ENCODE results near the gene ZNF768.

The ZNF768 gene

DNA sequence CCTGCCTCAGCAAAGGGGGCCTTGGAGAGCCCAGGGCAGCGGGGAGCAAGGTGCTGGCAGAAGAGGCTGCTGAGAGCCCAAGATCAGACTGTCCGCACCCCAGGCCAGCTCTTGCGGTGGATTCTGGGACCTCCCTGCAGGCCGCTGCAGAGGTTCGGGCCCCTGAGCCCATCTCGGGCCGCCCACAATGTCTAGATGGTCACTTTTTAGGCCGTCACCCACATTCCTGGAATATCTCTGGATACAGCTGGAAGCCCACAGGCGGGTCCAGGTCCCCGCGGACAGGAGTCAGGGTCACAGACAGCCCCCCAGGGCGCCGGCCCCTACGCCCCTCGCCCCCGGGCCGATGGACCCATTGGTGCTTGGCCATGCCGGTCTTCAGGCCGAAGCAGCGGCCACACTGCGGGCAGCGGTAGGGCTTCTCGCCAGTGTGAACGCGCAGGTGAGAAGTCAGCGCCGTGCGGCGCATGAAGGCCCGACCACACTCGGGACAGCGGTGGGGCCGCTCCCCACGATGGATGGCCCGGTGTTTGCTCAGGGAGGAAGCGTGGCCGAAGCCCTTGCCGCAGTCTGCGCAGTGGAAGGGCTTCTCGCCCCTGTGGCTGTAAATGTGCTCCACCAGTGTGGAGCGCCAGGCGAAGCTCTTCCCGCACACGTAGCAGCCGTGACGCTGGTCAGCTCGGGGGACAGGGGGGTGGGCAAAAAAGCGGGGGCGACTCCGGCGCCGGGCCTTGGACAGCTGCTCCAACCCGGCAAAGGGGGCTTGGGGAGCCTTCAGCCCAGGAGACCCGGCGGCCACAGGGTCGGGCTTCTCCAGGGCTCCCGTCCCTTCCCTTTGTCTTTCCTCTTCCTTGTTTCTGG, 6.1 kb upstream of the ZNF768 start:
- H3K27ac ChIP-seq: no peak overlapping the region
- no peak for DNase-seq (ENCODE audit: low read depth, low spot score)
- no peaks in the 10 kb centered on the region for H3K9me3 ChIP-seq (ENCODE audit: low read depth, low read length)
- TF ChIP-seq POLR2AphosphoS5 (IDR thresholded peaks at IDR 0.05; ENCODE audit: borderline replicate concordance, low read depth, low read length) (no peak), FOXP2 (optimal IDR thresholded peaks at IDR 0.05; ENCODE audit: control extremely low read depth, extremely low read length, insufficient read depth) (no peak), EZH2 (IDR thresholded peaks at IDR 0.05) (no peak)
- H3K9ac ChIP-seq (ENCODE audit: insufficient read length): no peak overlapping the region
- peaks cover 6% of the 10 kb centered on the region; the same call in 1 of the 2 replicates for H3K36me3 ChIP-seq (ENCODE audit: insufficient read depth, low read length)
- H3K4me3 ChIP-seq: no peak overlapping the region

DNA sequence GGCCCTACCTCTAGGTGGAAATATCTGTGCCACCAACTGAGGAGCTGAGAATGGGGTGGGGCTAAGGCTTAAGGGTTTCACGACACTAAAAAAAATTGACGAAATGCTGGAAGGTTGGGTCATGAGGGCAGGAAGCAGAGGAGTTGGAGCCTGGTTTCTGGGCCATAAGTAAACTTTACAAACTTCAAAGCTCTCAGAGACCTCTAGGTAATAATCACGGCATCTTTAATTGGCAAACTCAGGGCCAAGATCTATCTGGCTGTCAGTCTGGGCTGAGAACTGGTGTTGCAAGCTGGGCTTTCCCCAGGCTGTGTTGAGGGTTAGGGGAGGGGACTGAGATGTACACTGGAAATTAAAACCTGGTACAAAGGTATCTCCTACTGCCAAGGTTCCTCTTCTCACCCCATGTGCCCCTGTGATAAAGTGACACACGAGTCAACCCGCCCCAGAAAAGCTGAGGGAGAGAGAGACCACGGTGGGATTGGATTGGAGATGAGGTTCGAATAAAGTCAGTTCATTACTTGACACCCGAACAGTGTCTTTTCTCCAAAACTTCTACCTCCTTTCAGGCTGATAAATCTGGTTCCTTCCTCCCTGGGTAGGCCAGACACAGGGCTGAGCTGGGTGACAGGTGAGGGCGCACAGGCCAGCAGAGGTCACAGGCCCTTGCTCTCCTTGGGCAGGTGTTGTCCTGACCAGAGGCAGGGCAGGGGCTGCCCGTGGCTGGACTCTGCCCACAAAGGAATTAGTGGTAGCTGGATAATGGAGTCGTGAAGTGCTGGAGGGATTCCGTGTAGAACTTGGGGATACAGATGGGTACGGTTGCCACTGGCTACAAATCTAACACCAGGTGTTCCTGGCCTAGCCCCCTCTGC, 4.0 kb upstream of the ZNF768 start:
- H3K27ac ChIP-seq: no peak overlapping the region; the same call in 1 of the 2 replicates
- no peaks in the 10 kb centered on the region for H3K9me3 ChIP-seq (ENCODE audit: low read depth, low read length)
- TF ChIP-seq POLR2AphosphoS5 (IDR thresholded peaks at IDR 0.05; ENCODE audit: borderline replicate concordance, low read depth, low read length) (no peak), EZH2 (IDR thresholded peaks at IDR 0.05) (no peak), FOXP2 (optimal IDR thresholded peaks at IDR 0.05; ENCODE audit: control extremely low read depth, extremely low read length, insufficient read depth) (no peak)
- no peak overlapping the region for H3K4me3 ChIP-seq
- H3K36me3 ChIP-seq (ENCODE audit: insufficient read depth, low read length): peaks cover 6% of the 10 kb centered on the region; the same call in 1 of the 2 replicates
- H3K9ac ChIP-seq (ENCODE audit: insufficient read length): no peak overlapping the region
- no peak for DNase-seq (ENCODE audit: low read depth, low spot score)

DNA sequence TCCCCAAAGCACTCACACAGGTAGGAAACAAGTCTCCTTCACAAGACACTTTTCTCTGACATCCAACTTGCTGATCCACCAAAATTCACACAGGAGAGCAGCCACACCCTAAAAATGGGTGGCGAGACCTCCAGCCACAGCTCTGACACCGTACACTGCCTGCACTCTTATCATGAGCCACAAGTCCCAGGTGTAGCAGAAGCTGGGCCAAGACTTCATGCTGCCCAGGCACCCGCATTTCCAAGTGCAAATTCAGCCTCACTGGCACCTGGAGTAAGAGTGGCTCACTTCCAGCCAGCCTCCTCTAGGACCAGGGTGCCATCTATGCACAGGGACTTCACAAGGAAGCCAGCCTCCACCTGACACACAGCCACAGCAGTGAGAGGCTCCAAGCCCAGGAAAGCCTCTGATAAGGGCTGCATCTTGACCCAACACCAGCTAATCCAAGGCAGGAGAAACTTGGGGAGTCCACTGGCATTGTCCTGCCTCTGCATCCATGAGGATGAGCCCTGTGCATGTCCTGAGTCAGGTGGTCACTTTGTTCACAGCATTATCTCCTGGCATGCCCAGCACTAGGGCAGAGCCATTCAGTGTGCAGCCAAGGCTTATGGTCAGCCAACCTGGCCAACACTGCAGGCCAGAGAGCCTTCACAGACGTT, 2.6 kb upstream of the ZNF768 start:
- H3K27ac ChIP-seq: no peak overlapping the region
- H3K9ac ChIP-seq (ENCODE audit: insufficient read length): no peak overlapping the region
- H3K36me3 ChIP-seq (ENCODE audit: insufficient read depth, low read length): peaks cover 6% of the 10 kb centered on the region; the same call in 1 of the 2 replicates
- H3K4me3 ChIP-seq: no peak overlapping the region
- no peak for DNase-seq (ENCODE audit: low read depth, low spot score)
- TF ChIP-seq POLR2AphosphoS5 (IDR thresholded peaks at IDR 0.05; ENCODE audit: borderline replicate concordance, low read depth, low read length) (no peak), FOXP2 (optimal IDR thresholded peaks at IDR 0.05; ENCODE audit: control extremely low read depth, extremely low read length, insufficient read depth) (no peak), EZH2 (IDR thresholded peaks at IDR 0.05) (no peak)
- H3K9me3 ChIP-seq (ENCODE audit: low read depth, low read length): no peaks in the 10 kb centered on the region

DNA sequence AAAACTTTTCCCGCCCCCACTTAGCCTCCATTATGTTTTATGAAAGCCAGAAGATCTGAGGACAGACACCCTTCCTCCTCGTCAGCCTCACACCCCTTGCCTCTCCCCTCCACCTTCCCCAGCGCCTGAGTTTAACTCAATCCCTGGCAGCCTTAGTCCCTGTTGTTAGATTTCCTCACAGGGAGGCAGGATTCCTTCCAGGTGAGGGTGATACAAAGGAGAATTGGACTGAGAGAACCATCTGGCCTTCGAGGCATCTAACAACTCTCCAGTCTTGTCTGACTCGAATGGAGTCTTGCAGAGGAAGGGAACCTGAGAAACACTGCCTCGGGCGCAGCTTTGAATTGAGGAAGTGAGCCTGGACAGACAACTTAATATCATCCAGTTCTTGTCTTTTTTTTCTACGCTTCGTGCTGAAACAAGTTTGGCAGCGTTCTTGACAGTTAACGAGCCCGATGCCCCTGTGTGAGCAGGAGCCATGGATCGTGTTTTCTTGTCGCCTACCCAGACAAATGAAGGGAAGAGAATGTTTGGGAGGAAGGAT, 1.3 kb upstream of the ZNF768 start:
- DNase-seq (ENCODE audit: low read depth, low spot score): no peak
- TF ChIP-seq EZH2 (IDR thresholded peaks at IDR 0.05): no peak
- TF ChIP-seq POLR2AphosphoS5 (IDR thresholded peaks at IDR 0.05; ENCODE audit: borderline replicate concordance, low read depth, low read length): no peak
- no peak for TF ChIP-seq FOXP2 (optimal IDR thresholded peaks at IDR 0.05; ENCODE audit: control extremely low read depth, extremely low read length, insufficient read depth)
- H3K9me3 ChIP-seq (ENCODE audit: low read depth, low read length): no peaks in the 10 kb centered on the region

DNA sequence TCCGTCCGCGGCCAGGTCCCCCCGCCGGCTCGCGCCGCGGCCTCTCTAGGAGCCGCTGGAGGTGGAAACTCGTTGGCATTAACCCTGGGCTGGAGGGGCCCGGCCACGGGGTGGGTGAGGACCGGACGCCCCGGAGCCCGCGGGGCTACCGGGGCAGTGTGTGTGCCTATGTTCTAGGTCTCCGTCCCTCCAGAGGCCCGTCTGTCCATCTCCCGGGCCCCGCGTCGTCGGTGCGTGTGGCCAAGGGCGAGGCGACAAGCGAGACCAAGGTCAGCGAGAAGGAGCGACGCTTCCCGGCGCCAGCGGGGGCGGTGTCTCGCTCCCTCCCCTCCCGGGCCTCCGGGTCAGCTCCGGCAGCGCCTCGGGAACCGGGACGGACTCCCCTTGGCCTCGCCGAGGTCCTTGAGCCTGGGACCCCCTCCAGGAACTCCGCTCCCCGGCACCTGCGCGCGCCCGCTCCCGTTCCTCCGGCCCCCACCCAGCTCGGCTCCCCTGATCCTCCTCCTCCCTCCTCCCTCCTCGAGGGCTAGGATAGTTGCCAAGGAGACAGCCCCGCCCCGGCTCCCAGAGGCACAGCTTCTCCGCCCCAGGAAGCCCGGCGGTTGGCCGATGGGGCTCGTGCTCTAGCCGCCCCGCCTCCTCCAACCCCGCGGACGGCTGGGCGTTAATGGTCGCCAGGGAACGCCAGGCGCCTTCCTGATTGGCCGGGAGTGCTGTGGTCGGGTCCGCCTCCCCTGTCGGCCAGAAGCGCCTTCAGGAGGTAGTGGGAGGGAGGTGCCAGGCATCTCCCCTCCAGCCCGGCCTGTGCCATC, 663 bp upstream of the ZNF768 start:
- Histone ChIP-seq H3K27ac (peak overlapping the region; percentile 88), H3K9me3 (ENCODE audit: low read depth, low read length) (no peaks in the 10 kb centered on the region), H3K36me3 (ENCODE audit: insufficient read depth, low read length) (no peaks in the 10 kb centered on the region; the same call in 1 of the 2 replicates), H3K9ac (ENCODE audit: insufficient read length) (peak overlapping the region; percentile 91), H3K4me3 (peak overlapping the region; percentile 95)
- TF ChIP-seq FOXP2 (optimal IDR thresholded peaks at IDR 0.05; ENCODE audit: control extremely low read depth, extremely low read length, insufficient read depth): no peak
- TF ChIP-seq POLR2AphosphoS5 (IDR thresholded peaks at IDR 0.05; ENCODE audit: borderline replicate concordance, low read depth, low read length): peak; percentile 83
- DNase-seq (ENCODE audit: low read depth, low spot score): no peak

More for the DNA sequence above, 1.3 kb upstream of the ZNF768 start:
- peaks cover 6% of the 10 kb centered on the region; the same call in 1 of the 2 replicates for H3K36me3 ChIP-seq (ENCODE audit: insufficient read depth, low read length)
- peak overlapping the region; percentile 58 for H3K9ac ChIP-seq (ENCODE audit: insufficient read length)
- H3K27ac ChIP-seq: peak overlapping the region; percentile 74
- H3K4me3 ChIP-seq: peak overlapping the region; percentile 95

DNA sequence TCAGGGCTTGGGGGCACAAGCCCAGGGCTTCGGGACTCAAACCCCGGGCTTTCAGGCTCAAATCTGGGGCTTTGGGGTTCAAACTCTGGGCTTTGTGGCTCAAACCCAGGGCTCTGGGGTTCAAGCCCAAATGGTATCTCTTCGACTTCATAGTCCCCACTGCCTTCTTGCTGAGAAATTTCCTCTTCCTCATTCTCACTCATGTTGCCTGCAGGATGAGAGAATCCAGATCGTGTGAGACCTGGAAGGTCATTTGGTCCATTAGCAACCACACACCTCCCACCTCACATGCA, 576 bp downstream of the ZNF768 start:
- H3K4me3 ChIP-seq: peak overlapping the region; percentile 95
- H3K27ac ChIP-seq: no peak overlapping the region
- H3K9me3 ChIP-seq (ENCODE audit: low read depth, low read length): no peaks in the 10 kb centered on the region
- TF ChIP-seq EZH2 (IDR thresholded peaks at IDR 0.05) (no peak), FOXP2 (optimal IDR thresholded peaks at IDR 0.05; ENCODE audit: control extremely low read depth, extremely low read length, insufficient read depth) (no peak), POLR2AphosphoS5 (IDR thresholded peaks at IDR 0.05; ENCODE audit: borderline replicate concordance, low read depth, low read length) (no peak)
- H3K9ac ChIP-seq (ENCODE audit: insufficient read length): peak overlapping the region; percentile 51
- no peak for DNase-seq (ENCODE audit: low read depth, low spot score)
- no peaks in the 10 kb centered on the region for H3K36me3 ChIP-seq (ENCODE audit: insufficient read depth, low read length)

Measured in SK-N-MC (cell line).